Measurements from ENCODE around the gene NPIPB8.
A peak's percentile ranks its signal among the peaks of the same experiment; 100 is the strongest.
"Not testable (repeated sequence)": the region's sequence is repeated elsewhere in the genome, so short reads cannot be mapped to it uniquely, and the experiment has no call there.

Gene NPIPB8

DNA sequence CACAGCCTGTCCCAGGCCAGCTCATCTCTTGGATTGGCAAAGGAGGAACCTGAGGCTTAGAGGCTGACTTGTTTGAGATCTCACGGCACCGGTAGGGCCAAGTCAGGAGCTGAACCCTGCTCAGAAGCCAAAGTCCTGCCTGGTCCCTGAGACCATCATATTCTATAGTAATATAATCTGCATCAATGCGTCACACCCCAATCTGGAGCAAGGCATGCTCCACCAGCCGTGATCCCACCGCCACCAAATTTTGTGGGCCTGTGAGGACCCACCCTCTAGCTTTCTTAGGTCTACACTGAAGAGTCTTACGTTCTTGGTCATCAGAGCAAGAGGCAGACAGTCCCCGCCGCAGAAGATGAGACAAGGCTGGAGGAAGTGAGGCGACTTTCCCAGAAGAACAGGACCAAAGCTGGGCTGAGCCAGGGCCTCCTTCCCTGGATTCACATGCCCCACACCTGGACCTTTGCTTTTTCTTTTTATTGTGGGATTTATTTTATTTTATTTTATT lies 30.7 kb upstream of the NPIPB8 start:
- Histone ChIP-seq H3K9me3 (ENCODE audit: control insufficient read depth, insufficient read depth, low read depth, low read length) (no peaks in the 10 kb centered on the region), H3K4me1 (ENCODE audit: control insufficient read depth, insufficient read depth, low read length) (no peaks in the 10 kb centered on the region), H3K36me3 (ENCODE audit: control insufficient read depth in 2 of 2, insufficient read depth in 1 of 2, low read length in 2 of 2) (peaks cover 3 to 39% of the 10 kb centered on the region in 2 experiments; a peak in 2 of 3 replicates), H3K27ac (ENCODE audit: extremely low read depth, low read depth, low read length) (no peak overlapping the region), H3K4me3 (ENCODE audit: low read depth, low read length) (no peak overlapping the region)
- ChIA-PET POLR2A (no interaction called here), CTCF (no interaction called here)
- TF ChIP-seq ZEB2 (tag by site-specific recombination; IDR thresholded peaks at IDR 0.05) = no peak
- TF ChIP-seq, protein P1, sequence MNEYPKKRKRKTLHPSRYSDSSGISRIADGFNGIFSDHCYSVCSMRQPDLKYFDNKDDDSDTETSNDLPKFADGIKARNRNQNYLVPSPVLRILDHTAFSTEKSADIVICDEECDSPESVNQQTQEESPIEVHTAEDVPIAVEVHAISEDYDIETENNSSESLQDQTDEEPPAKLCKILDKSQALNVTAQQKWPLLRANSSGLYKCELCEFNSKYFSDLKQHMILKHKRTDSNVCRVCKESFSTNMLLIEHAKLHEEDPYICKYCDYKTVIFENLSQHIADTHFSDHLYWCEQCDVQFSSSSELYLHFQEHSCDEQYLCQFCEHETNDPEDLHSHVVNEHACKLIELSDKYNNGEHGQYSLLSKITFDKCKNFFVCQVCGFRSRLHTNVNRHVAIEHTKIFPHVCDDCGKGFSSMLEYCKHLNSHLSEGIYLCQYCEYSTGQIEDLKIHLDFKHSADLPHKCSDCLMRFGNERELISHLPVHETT (tag by site-specific recombination; IDR thresholded peaks at IDR 0.05) = no peak
- TF ChIP-seq ZNF560 (tag by site-specific recombination; IDR thresholded peaks at IDR 0.05; ENCODE audit: borderline replicate concordance) = no peak
- TF ChIP-seq ZNF664 (tag by site-specific recombination; IDR thresholded peaks at IDR 0.05) = no peak
- no peak for TF ChIP-seq ELK4 (IDR thresholded peaks at IDR 0.05; ENCODE audit: borderline replicate concordance, low read depth, low read length)
- TF ChIP-seq ZNF146 (tag by site-specific recombination; IDR thresholded peaks at IDR 0.05) = no peak
- TF ChIP-seq ZNF548 (tag by site-specific recombination; IDR thresholded peaks at IDR 0.05) = no peak
- TF ChIP-seq SALL2 (tag by site-specific recombination; IDR thresholded peaks at IDR 0.05; ENCODE audit: borderline replicate concordance) = no peak
- no peak for TF ChIP-seq ZNF549 (tag by site-specific recombination; IDR thresholded peaks at IDR 0.05)
- no peak for TF ChIP-seq ZNF621 (tag by site-specific recombination; IDR thresholded peaks at IDR 0.05)

DNA sequence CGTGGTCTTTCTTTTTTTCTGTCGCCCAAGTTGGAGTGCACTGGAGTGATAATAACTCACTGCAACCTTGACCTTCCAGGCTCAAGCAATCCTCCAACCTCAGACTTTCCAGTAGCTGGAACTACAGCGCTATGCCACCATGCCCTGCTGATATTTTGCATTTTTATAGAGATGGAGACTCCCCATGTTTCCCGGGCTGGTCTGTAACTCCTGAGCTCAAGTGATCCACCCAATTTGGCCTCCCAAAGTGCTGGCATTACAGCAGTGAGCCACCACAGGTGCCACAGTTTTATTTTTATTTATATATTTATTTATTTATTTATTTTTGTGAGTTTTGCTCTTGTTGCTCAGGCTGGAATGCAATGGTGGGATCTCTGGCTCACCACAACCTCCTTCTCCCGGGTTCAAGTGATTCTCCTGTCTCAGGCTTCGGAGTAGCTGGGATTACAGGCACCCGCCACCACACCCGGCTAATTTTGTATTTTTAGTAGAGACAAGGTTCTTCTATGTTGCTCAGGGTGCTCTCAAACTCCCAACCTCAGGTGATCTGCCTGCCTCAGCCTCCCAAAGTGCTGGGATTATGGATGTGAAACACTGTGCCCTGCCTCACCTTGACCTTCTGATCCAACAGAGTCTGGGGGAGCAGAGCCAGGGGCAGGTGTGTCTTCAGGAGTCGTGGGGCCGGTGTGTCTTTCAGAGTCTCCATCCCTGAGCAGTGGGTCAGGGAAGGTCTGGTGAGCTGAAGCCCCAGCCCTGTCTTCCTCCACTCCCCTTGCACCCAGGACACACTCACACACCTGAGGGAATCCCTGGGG lies 30.0 kb upstream of the NPIPB8 start:
- POLR2A ChIA-PET = not testable (repeated sequence)

GRCh38 chr16:28608496-28608808 lies 29.4 kb upstream of the NPIPB8 start:
- CTCF ChIA-PET = interaction anchor here (0.7 kb wide), 1 partner anchor 29 kb away, joined by 3 read pairs; no protein-coding TSS in a partner anchor
- POLR2A ChIA-PET = not testable (repeated sequence)
- H3K36me3 ChIP-seq (ENCODE audit: control insufficient read depth in 2 of 2, insufficient read depth in 1 of 2, low read length in 2 of 2) = peaks cover 3 to 39% of the 10 kb centered on the region in 2 experiments; a peak in 2 of 3 replicates

More for the DNA sequence above, 30.0 kb upstream of the NPIPB8 start:
- not testable (repeated sequence) for H3K4me3 ChIP-seq (ENCODE audit: low read depth, low read length); H3K27ac ChIP-seq (ENCODE audit: extremely low read depth, low read depth, low read length); H3K9me3 ChIP-seq (ENCODE audit: control insufficient read depth, insufficient read depth, low read depth, low read length); H3K4me1 ChIP-seq (ENCODE audit: control insufficient read depth, insufficient read depth, low read length)
- CTCF ChIA-PET = interaction anchor here (0.7 kb wide), 1 partner anchor 28 kb away, joined by 3 read pairs; no protein-coding TSS in a partner anchor
- H3K36me3 ChIP-seq (ENCODE audit: control insufficient read depth in 2 of 2, insufficient read depth in 1 of 2, low read length in 2 of 2) = peaks cover 3 to 39% of the 10 kb centered on the region in 2 experiments; a peak in 2 of 3 replicates

GRCh38 chr16:28608867-28609596 lies 28.8 kb upstream of the NPIPB8 start:
- Histone ChIP-seq H3K27ac (ENCODE audit: extremely low read depth, low read depth, low read length) (peak overlapping the region; percentile 50; the same call in 1 of the 2 replicates), H3K36me3 (ENCODE audit: control insufficient read depth in 2 of 2, insufficient read depth in 1 of 2, low read length in 2 of 2) (peaks cover 3 to 35% of the 10 kb centered on the region in 2 experiments; a peak in 2 of 3 replicates)
- TF ChIP-seq ZBTB26 (tag by site-specific recombination; optimal IDR thresholded peaks at IDR 0.05) (peak; percentile 15), ZBTB8A (tag by site-specific recombination; IDR thresholded peaks at IDR 0.05) (0 out of 2 replicates have a peak, but pooled peaks have one; percentile 25)
- TF ChIP-seq, protein P2, sequence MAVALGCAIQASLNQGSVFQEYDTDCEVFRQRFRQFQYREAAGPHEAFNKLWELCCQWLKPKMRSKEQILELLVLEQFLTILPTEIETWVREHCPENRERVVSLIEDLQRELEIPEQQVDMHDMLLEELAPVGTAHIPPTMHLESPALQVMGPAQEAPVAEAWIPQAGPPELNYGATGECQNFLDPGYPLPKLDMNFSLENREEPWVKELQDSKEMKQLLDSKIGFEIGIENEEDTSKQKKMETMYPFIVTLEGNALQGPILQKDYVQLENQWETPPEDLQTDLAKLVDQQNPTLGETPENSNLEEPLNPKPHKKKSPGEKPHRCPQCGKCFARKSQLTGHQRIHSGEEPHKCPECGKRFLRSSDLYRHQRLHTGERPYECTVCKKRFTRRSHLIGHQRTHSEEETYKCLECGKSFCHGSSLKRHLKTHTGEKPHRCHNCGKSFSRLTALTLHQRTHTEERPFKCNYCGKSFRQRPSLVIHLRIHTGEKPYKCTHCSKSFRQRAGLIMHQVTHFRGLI (tag by site-specific recombination; IDR thresholded peaks at IDR 0.05) = peak; percentile 77
- POLR2A ChIA-PET; H3K4me1 ChIP-seq (ENCODE audit: control insufficient read depth, insufficient read depth, low read length); CTCF ChIA-PET; H3K9me3 ChIP-seq (ENCODE audit: control insufficient read depth, insufficient read depth, low read depth, low read length); H3K4me3 ChIP-seq (ENCODE audit: low read depth, low read length): not testable (repeated sequence)

More at GRCh38 chr16:28608496-28608808, 29.4 kb upstream of the NPIPB8 start:
- H3K4me1 ChIP-seq (ENCODE audit: control insufficient read depth, insufficient read depth, low read length); H3K4me3 ChIP-seq (ENCODE audit: low read depth, low read length); H3K27ac ChIP-seq (ENCODE audit: extremely low read depth, low read depth, low read length); H3K9me3 ChIP-seq (ENCODE audit: control insufficient read depth, insufficient read depth, low read depth, low read length): not testable (repeated sequence)
